ENCODE results near the gene SBNO2. TPM values are rescaled to one million over a fixed set of nuclear protein-coding genes. Genes with fewer than 3 reads are reported as not detected.

Gene SBNO2
- total RNA-seq, 1 experiment from 2014 or later, result 18.8 TPM

GRCh38 chr19:1161716-1162115, 12.4 kb downstream of the SBNO2 start:
- in situ Hi-C loops (cut with HindIII; ENCODE audit: low pct_unique_long_range_greater_than_20kb, low sequenced_read_pairs), result no loop called here
- DNase-seq (ENCODE audit: low read depth, low spot score), result peak; percentile 40

- no peak for DNase-seq (ENCODE audit: low read depth, low spot score)
- in situ Hi-C loops (cut with HindIII; ENCODE audit: low pct_unique_long_range_greater_than_20kb, low sequenced_read_pairs), result no loop called here
These were observed 14.0 kb downstream of the SBNO2 start for GRCh38 chr19:1159864-1160595.

GRCh38 chr19:1158885-1159448, 15.1 kb downstream of the SBNO2 start:
- in situ Hi-C loops (cut with HindIII; ENCODE audit: low pct_unique_long_range_greater_than_20kb, low sequenced_read_pairs), result no loop called here
- no peak for DNase-seq (ENCODE audit: low read depth, low spot score)

GRCh38 chr19:1157931-1158884, 15.9 kb downstream of the SBNO2 start:
- DNase-seq (ENCODE audit: low read depth, low spot score), result no peak
- in situ Hi-C loops (cut with HindIII; ENCODE audit: low pct_unique_long_range_greater_than_20kb, low sequenced_read_pairs), result no loop called here

- no peak for DNase-seq (ENCODE audit: low read depth, low spot score)
- in situ Hi-C loops (cut with HindIII; ENCODE audit: low pct_unique_long_range_greater_than_20kb, low sequenced_read_pairs), result no loop called here
These were observed 17.0 kb downstream of the SBNO2 start for GRCh38 chr19:1156830-1157615.

- in situ Hi-C loops (cut with HindIII; ENCODE audit: low pct_unique_long_range_greater_than_20kb, low sequenced_read_pairs), result no loop called here
- no peak for DNase-seq (ENCODE audit: low read depth, low spot score)
These were observed 17.7 kb downstream of the SBNO2 start for GRCh38 chr19:1156305-1156801.

GRCh38 chr19:1155352-1156304, 18.4 kb downstream of the SBNO2 start:
- in situ Hi-C loops (cut with HindIII; ENCODE audit: low pct_unique_long_range_greater_than_20kb, low sequenced_read_pairs), result no loop called here
- no peak for DNase-seq (ENCODE audit: low read depth, low spot score)

- in situ Hi-C loops (cut with HindIII; ENCODE audit: low pct_unique_long_range_greater_than_20kb, low sequenced_read_pairs), result no loop called here
- no peak for DNase-seq (ENCODE audit: low read depth, low spot score)
These were observed 19.2 kb downstream of the SBNO2 start for GRCh38 chr19:1154731-1155351.

GRCh38 chr19:1153891-1154730, 20.0 kb downstream of the SBNO2 start:
- no peak for DNase-seq (ENCODE audit: low read depth, low spot score)
- in situ Hi-C loops (cut with HindIII; ENCODE audit: low pct_unique_long_range_greater_than_20kb, low sequenced_read_pairs), result no loop called here

GRCh38 chr19:1151917-1152587, 22.0 kb downstream of the SBNO2 start:
- in situ Hi-C loops (cut with HindIII; ENCODE audit: low pct_unique_long_range_greater_than_20kb, low sequenced_read_pairs), result no loop called here
- no peak for DNase-seq (ENCODE audit: low read depth, low spot score)

GRCh38 chr19:1151037-1151724, 22.9 kb downstream of the SBNO2 start:
- DNase-seq (ENCODE audit: low read depth, low spot score), result peak; percentile 22
- in situ Hi-C loops (cut with HindIII; ENCODE audit: low pct_unique_long_range_greater_than_20kb, low sequenced_read_pairs), result no loop called here

- in situ Hi-C loops (cut with HindIII; ENCODE audit: low pct_unique_long_range_greater_than_20kb, low sequenced_read_pairs), result no loop called here
- no peak for DNase-seq (ENCODE audit: low read depth, low spot score)
These were observed 23.6 kb downstream of the SBNO2 start for GRCh38 chr19:1150333-1151036.

GRCh38 chr19:1149259-1150045, 24.6 kb downstream of the SBNO2 start:
- no peak for DNase-seq (ENCODE audit: low read depth, low spot score)
- in situ Hi-C loops (cut with HindIII; ENCODE audit: low pct_unique_long_range_greater_than_20kb, low sequenced_read_pairs), result no loop called here
